Measurements from ENCODE around the gene E2F3.

- TF ChIP-seq, protein P1, sequence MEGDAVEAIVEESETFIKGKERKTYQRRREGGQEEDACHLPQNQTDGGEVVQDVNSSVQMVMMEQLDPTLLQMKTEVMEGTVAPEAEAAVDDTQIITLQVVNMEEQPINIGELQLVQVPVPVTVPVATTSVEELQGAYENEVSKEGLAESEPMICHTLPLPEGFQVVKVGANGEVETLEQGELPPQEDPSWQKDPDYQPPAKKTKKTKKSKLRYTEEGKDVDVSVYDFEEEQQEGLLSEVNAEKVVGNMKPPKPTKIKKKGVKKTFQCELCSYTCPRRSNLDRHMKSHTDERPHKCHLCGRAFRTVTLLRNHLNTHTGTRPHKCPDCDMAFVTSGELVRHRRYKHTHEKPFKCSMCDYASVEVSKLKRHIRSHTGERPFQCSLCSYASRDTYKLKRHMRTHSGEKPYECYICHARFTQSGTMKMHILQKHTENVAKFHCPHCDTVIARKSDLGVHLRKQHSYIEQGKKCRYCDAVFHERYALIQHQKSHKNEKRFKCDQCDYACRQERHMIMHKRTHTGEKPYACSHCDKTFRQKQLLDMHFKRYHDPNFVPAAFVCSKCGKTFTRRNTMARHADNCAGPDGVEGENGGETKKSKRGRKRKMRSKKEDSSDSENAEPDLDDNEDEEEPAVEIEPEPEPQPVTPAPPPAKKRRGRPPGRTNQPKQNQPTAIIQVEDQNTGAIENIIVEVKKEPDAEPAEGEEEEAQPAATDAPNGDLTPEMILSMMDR (IDR thresholded peaks at IDR 0.05), result no peak
- no peak for TF ChIP-seq POLR2A (IDR thresholded peaks at IDR 0.05)
- TF ChIP-seq EP300 (IDR thresholded peaks at IDR 0.05), result no peak
Measured at GRCh38 chr6:20354366-20354765, 47.3 kb upstream of the E2F3 start.
